GM15510 (cell line): ENCODE data around the gene WDR48.

ENCODE experiments used
- POLR2A ChIP-seq: IDR thresholded peaks from 3 replicates; pipeline ENCODE4 v1.6.1; 2011; ENCODE audit warnings: borderline replicate concordance; ENCODE audit not compliant: insufficient read length; ENCODE audit errors: extremely low read depth

WDR48 gene

DNA sequence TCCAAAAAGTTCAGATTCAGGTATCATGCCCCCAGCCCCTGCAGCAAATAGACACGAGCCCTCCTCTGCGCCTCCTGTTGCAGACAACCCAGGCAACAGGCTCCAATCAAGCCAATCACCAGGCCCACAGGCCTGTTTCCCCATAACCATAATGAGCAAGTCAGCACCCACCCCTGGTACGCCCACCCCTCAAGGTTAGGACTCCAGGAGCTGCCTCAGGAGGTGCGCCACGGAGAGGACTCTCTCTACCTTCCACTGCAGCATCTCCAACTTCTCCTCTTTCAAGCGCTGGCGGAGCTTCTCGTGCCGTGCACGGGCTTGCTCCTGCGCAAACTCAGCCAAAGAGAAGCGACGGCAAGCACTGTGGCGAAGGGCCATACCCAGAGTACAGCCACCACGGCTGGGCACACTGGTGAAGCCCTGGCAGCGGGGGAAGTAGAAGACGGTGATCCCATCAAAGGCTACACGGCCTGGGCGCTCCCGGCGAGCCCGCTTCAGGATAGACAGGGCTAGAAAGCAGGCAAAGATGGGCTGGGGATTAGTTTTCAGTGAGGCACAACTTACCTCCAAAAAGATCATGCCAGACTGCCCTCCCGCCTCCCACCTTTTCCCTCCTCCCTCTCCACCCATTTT is 93.0 kb downstream of the WDR48 start:
- TF ChIP-seq POLR2A: no peak

DNA sequence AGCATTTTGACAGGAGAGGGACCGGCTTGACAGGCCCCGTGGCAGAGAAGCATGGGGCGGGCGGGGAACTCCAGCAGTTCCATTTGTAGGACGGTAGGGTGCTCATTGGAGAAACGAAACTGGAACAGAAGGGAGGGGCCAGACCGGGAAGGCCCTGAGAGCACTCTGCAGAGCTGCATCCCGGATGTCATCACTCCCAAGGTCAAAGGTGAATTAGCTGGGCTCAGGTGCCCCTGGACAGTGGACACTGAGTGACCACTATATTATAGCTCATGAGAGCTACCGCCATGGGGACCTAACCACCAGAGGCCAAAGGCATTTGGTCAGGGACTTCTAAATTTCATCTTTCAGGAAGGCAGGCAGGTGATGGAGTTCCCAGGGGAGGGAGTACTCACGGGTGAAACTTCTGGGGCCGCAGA is 94.3 kb downstream of the WDR48 start:
- no peak for TF ChIP-seq POLR2A
